Measurements from ENCODE around the gene RGS9.
"Not testable (repeated sequence)": the region's sequence is repeated elsewhere in the genome, so short reads cannot be mapped to it uniquely, and the experiment has no call there.

RGS9 gene

GRCh38 chr17:65202844-65203571 lies 65.8 kb downstream of the RGS9 start:
- Histone ChIP-seq H3K27me3 (ENCODE audit: control insufficient read depth, insufficient read depth, low read length) (peaks cover 25% of the 10 kb centered on the region), H3K9ac (ENCODE audit: low read depth, low read length) (no peak overlapping the region), H3K36me3 (ENCODE audit: insufficient read depth, low read length) (no peaks in the 10 kb centered on the region), H3K4me2 (ENCODE audit: low read length) (no peak overlapping the region), H3K9me3 (replicated peaks; ENCODE audit: low read length) (no peaks in the 10 kb centered on the region), H3K4me3 (ENCODE audit: low read length) (no peak overlapping the region), H3K4me1 (ENCODE audit: control insufficient read depth, insufficient read depth, low read length) (no peaks in the 10 kb centered on the region)

GRCh38 chr17:65204001-65204400 lies 66.8 kb downstream of the RGS9 start:
- no peak overlapping the region for H3K4me2 ChIP-seq (ENCODE audit: low read length)
- H3K27me3 ChIP-seq (ENCODE audit: control insufficient read depth, insufficient read depth, low read length), result peaks cover 28% of the 10 kb centered on the region
- H3K36me3 ChIP-seq (ENCODE audit: insufficient read depth, low read length), result no peaks in the 10 kb centered on the region
- H3K4me1 ChIP-seq (ENCODE audit: control insufficient read depth, insufficient read depth, low read length), result no peaks in the 10 kb centered on the region
- no peaks in the 10 kb centered on the region for H3K9me3 ChIP-seq (replicated peaks; ENCODE audit: low read length)
- no peak overlapping the region for H3K9ac ChIP-seq (ENCODE audit: low read depth, low read length)
- no peak overlapping the region for H3K4me3 ChIP-seq (ENCODE audit: low read length)

DNA sequence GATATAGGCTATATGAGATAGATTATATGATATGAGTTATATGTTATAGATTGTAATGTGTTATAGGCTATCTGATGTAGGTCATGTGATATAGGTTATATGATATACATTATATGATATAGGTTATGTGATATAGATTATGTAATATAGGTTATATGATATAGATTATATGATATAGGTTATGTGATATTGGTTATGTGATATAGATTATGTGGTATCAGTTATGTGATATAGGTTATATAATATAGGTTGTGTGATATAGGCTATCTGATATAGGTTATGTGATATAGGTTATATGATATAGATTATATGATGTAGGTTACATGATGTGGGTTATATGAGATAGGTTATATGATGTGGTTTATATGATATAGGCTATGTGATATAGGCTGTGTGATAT lies 68.5 kb downstream of the RGS9 start:
- Histone ChIP-seq H3K36me3 (ENCODE audit: insufficient read depth, low read length) (no peaks in the 10 kb centered on the region), H3K9me3 (replicated peaks; ENCODE audit: low read length) (no peaks in the 10 kb centered on the region), H3K4me2 (ENCODE audit: low read length) (no peak overlapping the region), H3K9ac (ENCODE audit: low read depth, low read length) (no peak overlapping the region), H3K4me1 (ENCODE audit: control insufficient read depth, insufficient read depth, low read length) (no peaks in the 10 kb centered on the region), H3K27me3 (ENCODE audit: control insufficient read depth, insufficient read depth, low read length) (peaks cover 29% of the 10 kb centered on the region), H3K4me3 (ENCODE audit: low read length) (no peak overlapping the region)

GRCh38 chr17:65207448-65207847 lies 70.3 kb downstream of the RGS9 start:
- peaks cover 39% of the 10 kb centered on the region for H3K27me3 ChIP-seq (ENCODE audit: control insufficient read depth, insufficient read depth, low read length)
- H3K9ac ChIP-seq (ENCODE audit: low read depth, low read length); H3K4me3 ChIP-seq (ENCODE audit: low read length); H3K4me2 ChIP-seq (ENCODE audit: low read length); H3K9me3 ChIP-seq (replicated peaks; ENCODE audit: low read length); H3K36me3 ChIP-seq (ENCODE audit: insufficient read depth, low read length); H3K4me1 ChIP-seq (ENCODE audit: control insufficient read depth, insufficient read depth, low read length): not testable (repeated sequence)

GRCh38 chr17:65208717-65209116 lies 71.5 kb downstream of the RGS9 start:
- H3K4me2 ChIP-seq (ENCODE audit: low read length), result no peak overlapping the region
- no peaks in the 10 kb centered on the region for H3K9me3 ChIP-seq (replicated peaks; ENCODE audit: low read length)
- no peaks in the 10 kb centered on the region for H3K36me3 ChIP-seq (ENCODE audit: insufficient read depth, low read length)
- no peak overlapping the region for H3K4me3 ChIP-seq (ENCODE audit: low read length)
- H3K27me3 ChIP-seq (ENCODE audit: control insufficient read depth, insufficient read depth, low read length), result peaks cover 44% of the 10 kb centered on the region
- H3K9ac ChIP-seq (ENCODE audit: low read depth, low read length), result no peak overlapping the region
- no peaks in the 10 kb centered on the region for H3K4me1 ChIP-seq (ENCODE audit: control insufficient read depth, insufficient read depth, low read length)

GRCh38 chr17:65218261-65218660 lies 81.1 kb downstream of the RGS9 start:
- Histone ChIP-seq H3K9me3 (replicated peaks; ENCODE audit: low read length) (no peaks in the 10 kb centered on the region), H3K27me3 (ENCODE audit: control insufficient read depth, insufficient read depth, low read length) (peaks cover 62% of the 10 kb centered on the region), H3K4me1 (ENCODE audit: control insufficient read depth, insufficient read depth, low read length) (peaks cover 4% of the 10 kb centered on the region), H3K4me2 (ENCODE audit: low read length) (no peak overlapping the region), H3K9ac (ENCODE audit: low read depth, low read length) (no peak overlapping the region), H3K36me3 (ENCODE audit: insufficient read depth, low read length) (no peaks in the 10 kb centered on the region), H3K4me3 (ENCODE audit: low read length) (no peak overlapping the region)

DNA sequence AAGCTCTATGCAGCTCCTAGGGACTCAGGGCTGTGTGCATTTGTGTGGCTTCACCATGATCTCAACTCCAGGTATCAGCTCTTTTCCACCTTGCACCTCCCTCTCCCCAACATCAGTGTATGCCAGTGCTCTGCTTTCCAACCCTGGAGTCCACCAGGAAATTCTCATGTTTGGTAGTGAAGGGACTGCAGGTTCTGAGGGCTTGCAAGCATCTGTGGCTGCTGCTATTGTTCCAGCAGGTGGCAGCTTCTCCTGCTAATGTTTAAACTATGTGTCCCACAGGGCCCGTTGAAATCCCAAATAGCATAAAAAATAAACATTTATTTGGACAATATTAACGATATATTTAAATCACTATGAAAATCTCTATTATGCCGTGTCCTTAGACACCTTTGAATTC lies 82.0 kb downstream of the RGS9 start:
- H3K9me3 ChIP-seq (replicated peaks; ENCODE audit: low read length), result no peaks in the 10 kb centered on the region
- no peak overlapping the region for H3K4me3 ChIP-seq (ENCODE audit: low read length)
- H3K9ac ChIP-seq (ENCODE audit: low read depth, low read length), result no peak overlapping the region
- peaks cover 4% of the 10 kb centered on the region for H3K4me1 ChIP-seq (ENCODE audit: control insufficient read depth, insufficient read depth, low read length)
- H3K4me2 ChIP-seq (ENCODE audit: low read length), result no peak overlapping the region
- H3K36me3 ChIP-seq (ENCODE audit: insufficient read depth, low read length), result no peaks in the 10 kb centered on the region
- H3K27me3 ChIP-seq (ENCODE audit: control insufficient read depth, insufficient read depth, low read length), result peaks cover 56% of the 10 kb centered on the region

DNA sequence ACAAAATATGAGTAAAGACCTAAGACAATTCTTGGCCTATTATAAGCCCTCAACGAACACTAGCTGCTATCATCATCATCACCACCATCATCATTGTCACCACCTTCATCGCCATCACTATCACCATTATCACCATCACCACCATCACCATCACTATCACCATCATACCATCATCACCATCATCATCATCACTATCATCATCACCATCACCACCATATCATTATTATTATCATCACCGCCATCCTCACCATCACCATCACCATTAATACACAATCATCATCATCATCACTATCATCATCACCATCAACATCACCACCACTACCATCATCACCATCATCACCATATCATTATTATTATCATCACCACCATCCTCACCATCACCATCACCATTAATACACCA lies 82.5 kb downstream of the RGS9 start:
- Histone ChIP-seq H3K9ac (ENCODE audit: low read depth, low read length) (no peak overlapping the region), H3K27me3 (ENCODE audit: control insufficient read depth, insufficient read depth, low read length) (peaks cover 55% of the 10 kb centered on the region), H3K4me2 (ENCODE audit: low read length) (no peak overlapping the region), H3K9me3 (replicated peaks; ENCODE audit: low read length) (no peaks in the 10 kb centered on the region), H3K4me3 (ENCODE audit: low read length) (no peak overlapping the region), H3K4me1 (ENCODE audit: control insufficient read depth, insufficient read depth, low read length) (peaks cover 4% of the 10 kb centered on the region), H3K36me3 (ENCODE audit: insufficient read depth, low read length) (no peaks in the 10 kb centered on the region)

DNA sequence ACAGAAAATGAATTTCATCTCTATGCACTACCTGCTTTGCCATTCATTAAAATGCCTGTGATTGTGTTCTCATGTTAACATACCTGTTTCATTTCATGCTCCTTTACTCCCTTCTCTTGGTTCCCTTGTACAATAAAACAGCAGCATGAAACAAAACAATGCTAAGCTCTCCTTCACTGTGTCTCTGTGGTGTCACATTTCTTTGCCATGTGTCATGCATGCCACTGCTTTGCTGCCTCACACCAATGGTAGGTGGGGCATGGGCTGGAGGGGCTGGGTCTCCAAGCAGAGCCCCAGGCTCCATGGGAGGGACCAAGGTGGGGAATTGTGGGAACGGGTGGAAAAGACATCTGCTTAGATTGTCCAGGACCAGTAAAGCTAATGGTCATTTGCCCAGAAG lies 83.6 kb downstream of the RGS9 start:
- Histone ChIP-seq H3K4me3 (ENCODE audit: low read length) (no peak overlapping the region), H3K9me3 (replicated peaks; ENCODE audit: low read length) (no peaks in the 10 kb centered on the region), H3K4me1 (ENCODE audit: control insufficient read depth, insufficient read depth, low read length) (peaks cover 4% of the 10 kb centered on the region), H3K9ac (ENCODE audit: low read depth, low read length) (no peak overlapping the region), H3K4me2 (ENCODE audit: low read length) (no peak overlapping the region), H3K27me3 (ENCODE audit: control insufficient read depth, insufficient read depth, low read length) (peaks cover 52% of the 10 kb centered on the region), H3K36me3 (ENCODE audit: insufficient read depth, low read length) (no peaks in the 10 kb centered on the region)

- no peak overlapping the region for H3K9ac ChIP-seq (ENCODE audit: low read depth, low read length)
- peaks cover 4% of the 10 kb centered on the region for H3K4me1 ChIP-seq (ENCODE audit: control insufficient read depth, insufficient read depth, low read length)
- H3K4me2 ChIP-seq (ENCODE audit: low read length), result no peak overlapping the region
- no peaks in the 10 kb centered on the region for H3K36me3 ChIP-seq (ENCODE audit: insufficient read depth, low read length)
- no peaks in the 10 kb centered on the region for H3K9me3 ChIP-seq (replicated peaks; ENCODE audit: low read length)
- H3K4me3 ChIP-seq (ENCODE audit: low read length), result no peak overlapping the region
- H3K27me3 ChIP-seq (ENCODE audit: control insufficient read depth, insufficient read depth, low read length), result peaks cover 50% of the 10 kb centered on the region
Observed at GRCh38 chr17:65222214-65222738, 85.1 kb downstream of the RGS9 start.

DNA sequence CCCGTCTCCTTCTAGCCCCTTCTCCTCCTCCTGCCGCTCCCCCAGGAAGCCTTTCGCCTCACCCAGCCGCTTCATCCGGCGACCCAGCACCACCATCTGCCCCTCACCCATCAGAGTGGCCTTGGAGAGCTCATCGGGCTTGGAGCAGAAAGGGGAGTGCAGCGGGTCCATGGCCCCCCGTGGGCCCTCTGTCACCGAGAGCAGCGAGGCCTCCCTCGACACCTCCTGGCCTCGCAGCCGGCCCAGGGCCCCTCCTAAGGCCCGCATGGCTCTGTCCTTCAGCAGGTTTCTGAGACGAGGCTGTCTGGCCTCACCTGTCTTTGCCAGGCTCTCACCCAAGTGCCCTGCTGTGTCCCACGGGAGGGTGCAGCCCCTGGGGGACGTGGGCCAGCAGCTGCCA lies 87.9 kb downstream of the RGS9 start:
- Histone ChIP-seq H3K4me2 (ENCODE audit: low read length) (no peak overlapping the region), H3K4me3 (ENCODE audit: low read length) (no peak overlapping the region), H3K9ac (ENCODE audit: low read depth, low read length) (no peak overlapping the region), H3K4me1 (ENCODE audit: control insufficient read depth, insufficient read depth, low read length) (peaks cover 4% of the 10 kb centered on the region), H3K9me3 (replicated peaks; ENCODE audit: low read length) (no peaks in the 10 kb centered on the region), H3K27me3 (ENCODE audit: control insufficient read depth, insufficient read depth, low read length) (peaks cover 38% of the 10 kb centered on the region), H3K36me3 (ENCODE audit: insufficient read depth, low read length) (no peaks in the 10 kb centered on the region)

GRCh38 chr17:65226227-65226626 lies 89.1 kb downstream of the RGS9 start:
- no peak overlapping the region for H3K9ac ChIP-seq (ENCODE audit: low read depth, low read length)
- no peak overlapping the region for H3K4me3 ChIP-seq (ENCODE audit: low read length)
- no peaks in the 10 kb centered on the region for H3K36me3 ChIP-seq (ENCODE audit: insufficient read depth, low read length)
- peaks cover 38% of the 10 kb centered on the region for H3K27me3 ChIP-seq (ENCODE audit: control insufficient read depth, insufficient read depth, low read length)
- no peak overlapping the region for H3K4me2 ChIP-seq (ENCODE audit: low read length)
- no peaks in the 10 kb centered on the region for H3K9me3 ChIP-seq (replicated peaks; ENCODE audit: low read length)
- no peaks in the 10 kb centered on the region for H3K4me1 ChIP-seq (ENCODE audit: control insufficient read depth, insufficient read depth, low read length)
